Stimulated activated CD8-positive, alpha-beta memory T cell treated with anti-CD3 and anti-CD28 coated beads, Interleukin-4, amount 100 ng/mL, for 4 hours (primary cell): ENCODE measurements around the gene SHISA7.

Source experiments
- DNase-seq, 2 donors: peaks; one replicate each; pipeline ENCODE4 v3.0.0-alpha.2; 2020; ENCODE audit warnings: low read depth in 2 of 2, low spot score in 1 of 2

The SHISA7 gene

GRCh38 chr19:55443045-55443823 is at the start of gene SHISA7:
Gene SHISA7, minus strand, starts transcription at chr19:55443300. Its CDS starts 437 bp downstream, at chr19:55442863.
- no peak for DNase-seq

GRCh38 chr19:55492362-55492944 is 49.4 kb upstream of the SHISA7 start:
- no peak for DNase-seq

GRCh38 chr19:55491546-55492360 is 48.7 kb upstream of the SHISA7 start:
- no peak for DNase-seq

- no peak for DNase-seq
These were observed 47.7 kb upstream of the SHISA7 start for GRCh38 chr19:55490478-55491432.

- DNase-seq = no peak
These were observed 46.8 kb upstream of the SHISA7 start for GRCh38 chr19:55489711-55490477.

- DNase-seq = no peak
These were observed 46.0 kb upstream of the SHISA7 start for GRCh38 chr19:55488986-55489710.

GRCh38 chr19:55487924-55488687 is 45.0 kb upstream of the SHISA7 start, which contains the start of gene SSC5D:
Gene SSC5D, plus strand, starts transcription at chr19:55488436. Its CDS starts 154 bp downstream, at chr19:55488590.
- no peak for DNase-seq

- peak; percentile 21 to 27 for DNase-seq
These were observed 44.1 kb upstream of the SHISA7 start for GRCh38 chr19:55486971-55487923.

- no peak for DNase-seq
These were observed 43.2 kb upstream of the SHISA7 start for GRCh38 chr19:55486043-55486970.

GRCh38 chr19:55485439-55486011 is 42.4 kb upstream of the SHISA7 start:
- DNase-seq = no peak

GRCh38 chr19:55484593-55485438 is 41.7 kb upstream of the SHISA7 start, which contains the start of gene NAT14:
Gene NAT14, plus strand, starts transcription at chr19:55485188. Its CDS starts 521 bp downstream, at chr19:55485709.
- peak; percentile 19 to 25 for DNase-seq

GRCh38 chr19:55483706-55484592 is 40.8 kb upstream of the SHISA7 start:
- DNase-seq = no peak

GRCh38 chr19:55482967-55483705 is 40.0 kb upstream of the SHISA7 start:
- no peak for DNase-seq
